AG09309 (cell line): ENCODE data around the gene DGAT2L6.

Experiments used
- DNase-seq: peaks from one replicate; pipeline ENCODE4 v3.0.0-alpha.2; 2010; ENCODE audit warnings: low read depth
- H3K4me3 ChIP-seq: 2 replicates; pipeline ENCODE4 v1.5.1; 2011; ENCODE audit warnings: mild to moderate bottlenecking, low read depth, low read length, moderate library complexity; ENCODE audit not compliant: control insufficient read depth
- TF ChIP-seq, protein P1 (sequence below): IDR thresholded peaks from 2 replicates; pipeline ENCODE4 v1.5.1; 2011; ENCODE audit warnings: mild to moderate bottlenecking, low read depth, low read length, inconsistent platforms; ENCODE audit not compliant: insufficient read depth, control insufficient read depth; ENCODE audit errors: missing control alignments

DGAT2L6 gene, protein sequence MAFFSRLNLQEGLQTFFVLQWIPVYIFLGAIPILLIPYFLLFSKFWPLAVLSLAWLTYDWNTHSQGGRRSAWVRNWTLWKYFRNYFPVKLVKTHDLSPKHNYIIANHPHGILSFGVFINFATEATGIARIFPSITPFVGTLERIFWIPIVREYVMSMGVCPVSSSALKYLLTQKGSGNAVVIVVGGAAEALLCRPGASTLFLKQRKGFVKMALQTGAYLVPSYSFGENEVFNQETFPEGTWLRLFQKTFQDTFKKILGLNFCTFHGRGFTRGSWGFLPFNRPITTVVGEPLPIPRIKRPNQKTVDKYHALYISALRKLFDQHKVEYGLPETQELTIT

DNA sequence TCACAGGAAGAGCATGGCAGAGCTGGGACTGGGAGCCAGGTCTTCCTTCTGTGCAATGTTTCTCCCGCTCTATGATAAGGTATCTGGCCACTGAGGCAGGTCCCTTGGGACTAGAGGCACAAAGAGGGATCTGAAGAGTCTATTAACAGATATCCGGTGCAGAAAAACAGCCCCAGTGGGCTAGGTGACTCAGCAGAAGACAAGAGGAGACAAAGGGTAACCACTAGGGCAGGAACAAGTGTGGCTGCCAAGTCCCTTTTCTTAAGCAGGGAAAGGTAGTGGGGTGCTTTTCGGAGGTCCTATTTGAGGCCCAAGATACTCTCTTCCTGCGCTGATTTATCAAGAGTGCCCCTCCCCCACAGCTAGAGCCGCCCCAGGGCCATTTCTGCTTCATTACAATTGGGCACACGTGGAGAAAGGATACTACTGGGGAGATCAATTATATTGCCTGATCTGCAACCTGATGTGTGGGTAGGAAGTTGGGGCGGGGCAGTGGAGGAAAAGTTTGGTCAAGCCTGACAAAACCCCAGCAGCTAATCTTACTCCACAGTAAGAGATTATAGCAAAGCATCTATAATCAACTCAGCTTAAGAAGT, at the start of gene DGAT2L6:
Gene DGAT2L6 (plus strand): TSS at position 546 of the 596 bp plus-strand sequence. CDS start 100 bp downstream, outside the sequence.
- H3K4me3 ChIP-seq: no peak within 1 kb of the TSS
- TF ChIP-seq, protein P1, sequence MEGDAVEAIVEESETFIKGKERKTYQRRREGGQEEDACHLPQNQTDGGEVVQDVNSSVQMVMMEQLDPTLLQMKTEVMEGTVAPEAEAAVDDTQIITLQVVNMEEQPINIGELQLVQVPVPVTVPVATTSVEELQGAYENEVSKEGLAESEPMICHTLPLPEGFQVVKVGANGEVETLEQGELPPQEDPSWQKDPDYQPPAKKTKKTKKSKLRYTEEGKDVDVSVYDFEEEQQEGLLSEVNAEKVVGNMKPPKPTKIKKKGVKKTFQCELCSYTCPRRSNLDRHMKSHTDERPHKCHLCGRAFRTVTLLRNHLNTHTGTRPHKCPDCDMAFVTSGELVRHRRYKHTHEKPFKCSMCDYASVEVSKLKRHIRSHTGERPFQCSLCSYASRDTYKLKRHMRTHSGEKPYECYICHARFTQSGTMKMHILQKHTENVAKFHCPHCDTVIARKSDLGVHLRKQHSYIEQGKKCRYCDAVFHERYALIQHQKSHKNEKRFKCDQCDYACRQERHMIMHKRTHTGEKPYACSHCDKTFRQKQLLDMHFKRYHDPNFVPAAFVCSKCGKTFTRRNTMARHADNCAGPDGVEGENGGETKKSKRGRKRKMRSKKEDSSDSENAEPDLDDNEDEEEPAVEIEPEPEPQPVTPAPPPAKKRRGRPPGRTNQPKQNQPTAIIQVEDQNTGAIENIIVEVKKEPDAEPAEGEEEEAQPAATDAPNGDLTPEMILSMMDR: no peak
- DNase-seq: no peak

DNA sequence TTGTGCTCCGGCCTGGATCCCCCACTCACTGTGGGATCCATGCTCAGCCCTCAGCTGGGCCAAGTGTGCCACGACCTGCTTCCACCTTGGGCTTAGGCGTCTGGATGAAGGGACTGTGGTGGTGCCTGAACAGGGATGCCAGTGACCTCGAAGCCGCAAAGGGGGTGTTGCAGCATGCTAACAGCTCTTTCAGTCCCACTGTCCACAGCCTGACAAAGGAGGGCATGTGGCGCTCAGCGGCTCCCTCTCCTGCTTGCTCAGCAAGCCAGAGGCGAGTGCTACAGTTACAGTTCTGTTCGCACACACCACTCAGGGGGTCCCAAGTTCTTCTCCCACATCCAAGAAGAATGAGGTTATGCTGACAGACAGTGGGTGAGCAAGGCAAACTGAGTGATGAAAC, 49.2 kb upstream of the DGAT2L6 start:
- TF ChIP-seq, protein P1: no peak
- DNase-seq: no peak
- no peak overlapping the region for H3K4me3 ChIP-seq

DNA sequence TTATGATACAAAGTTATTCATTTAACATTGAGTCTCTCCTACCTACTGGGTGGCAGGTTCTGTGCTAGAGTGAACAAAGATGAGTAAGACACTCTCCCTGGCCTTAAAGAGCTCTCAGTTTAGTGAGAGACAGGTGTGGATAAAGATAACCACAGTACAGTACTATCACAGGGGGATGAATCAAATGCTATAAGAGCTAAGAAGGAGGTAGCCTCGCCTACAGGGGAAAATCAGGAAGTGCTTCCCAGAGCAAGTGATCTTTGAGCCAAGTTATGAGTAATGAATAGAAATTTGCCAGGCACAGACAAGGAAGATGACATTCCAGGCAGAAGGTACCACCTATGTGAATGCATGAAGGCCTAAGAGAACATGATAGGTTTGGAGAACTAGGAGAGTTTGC, 47.5 kb upstream of the DGAT2L6 start:
- TF ChIP-seq, protein P1: no peak
- no peak overlapping the region for H3K4me3 ChIP-seq
- DNase-seq: no peak

DNA sequence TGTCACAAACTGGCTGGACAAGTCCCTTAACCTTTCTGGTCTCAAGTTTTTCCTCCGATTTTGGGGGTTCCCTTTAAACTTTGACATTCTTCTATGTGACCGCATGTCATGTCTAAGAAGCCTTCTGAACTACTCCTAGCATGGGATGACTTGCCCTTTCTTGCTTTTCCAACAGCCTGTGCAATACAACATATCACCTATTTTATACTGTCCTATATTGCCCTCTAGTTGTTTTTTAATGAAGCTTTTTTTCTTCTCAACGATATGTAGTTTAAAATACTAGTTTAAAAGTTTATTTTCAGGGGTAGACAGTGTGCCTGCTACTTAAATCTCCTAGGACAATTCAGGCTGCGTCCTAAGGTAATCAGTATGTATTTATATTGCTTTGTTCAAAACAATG, 45.1 kb upstream of the DGAT2L6 start:
- TF ChIP-seq, protein P1: no peak
- DNase-seq: no peak
- no peak overlapping the region for H3K4me3 ChIP-seq

DNA sequence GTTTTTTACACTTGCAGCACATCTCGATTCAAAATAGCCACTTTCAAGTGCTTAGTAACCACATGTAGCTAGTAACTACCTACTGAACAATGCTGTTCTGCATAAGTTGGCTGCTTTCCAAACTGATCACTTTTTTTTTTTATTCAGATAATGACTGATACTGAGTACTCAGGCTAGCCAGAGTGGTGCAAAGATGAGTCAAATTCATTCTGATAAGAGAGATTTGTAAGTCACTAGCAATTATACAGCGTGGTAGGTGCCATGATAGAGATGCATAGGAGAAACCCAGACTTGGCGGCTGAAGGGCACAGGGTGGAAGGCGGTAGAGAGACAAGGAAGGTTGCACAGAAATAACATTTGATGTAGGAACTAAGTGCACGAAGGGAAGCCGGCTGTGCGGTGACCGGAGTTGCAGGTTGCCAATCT, 44.4 kb upstream of the DGAT2L6 start:
- H3K4me3 ChIP-seq: peak overlapping the region; percentile 79
- TF ChIP-seq, protein P1: no peak
- no peak for DNase-seq

DNA sequence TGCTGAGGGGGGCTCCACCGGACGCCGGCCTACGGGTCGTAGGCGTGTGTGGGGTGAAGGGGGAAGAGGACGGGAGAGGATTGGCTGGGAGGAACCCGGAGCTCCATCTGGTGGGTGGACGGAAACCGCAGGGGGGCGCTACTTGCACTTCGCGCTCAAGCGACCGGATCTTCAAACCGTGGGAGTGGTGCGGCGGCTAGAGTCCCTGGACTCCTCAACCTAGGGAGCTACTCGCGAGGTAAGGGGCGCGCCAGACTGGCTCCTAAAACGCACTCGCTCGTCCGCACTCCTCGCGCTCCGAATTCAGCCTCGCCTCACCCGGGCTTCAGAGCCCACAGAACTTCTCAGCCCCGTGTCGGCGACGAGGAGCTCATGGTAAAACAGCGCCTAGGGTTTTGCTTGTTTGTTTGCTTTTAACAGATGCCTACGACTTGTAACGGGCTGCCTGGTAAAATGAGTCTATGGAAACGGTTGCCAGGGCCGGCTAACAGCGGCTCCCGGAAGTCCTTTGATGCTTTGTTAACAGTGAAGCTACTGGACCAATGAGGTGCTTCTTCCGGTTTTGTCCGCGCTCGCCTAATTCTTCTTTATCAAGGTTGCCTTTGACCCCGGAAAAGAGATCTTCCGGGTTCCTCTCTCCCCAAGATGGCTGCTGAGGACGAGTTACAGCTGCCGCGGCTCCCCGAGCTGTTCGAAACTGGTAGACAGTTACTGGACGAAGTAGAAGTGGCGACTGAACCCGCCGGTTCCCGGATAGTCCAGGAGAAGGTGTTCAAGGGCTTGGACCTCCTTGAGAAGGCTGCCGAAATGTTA, 43.8 kb upstream of the DGAT2L6 start, which contains the start of gene IGBP1:
Gene IGBP1 (plus strand): TSS at position 145 of the 813 bp plus-strand sequence. CDS start 501 bp downstream, at position 646.
- peak within 1 kb of the TSS; percentile 79 for H3K4me3 ChIP-seq
- peak; percentile 41 for DNase-seq
- TF ChIP-seq, protein P1: peak; percentile 68
